ENCODE data around the gene LRBA.
"Not testable (repeated sequence)": the region's sequence is repeated elsewhere in the genome, so short reads cannot be mapped to it uniquely, and the experiment has no call there.

LRBA gene

DNA sequence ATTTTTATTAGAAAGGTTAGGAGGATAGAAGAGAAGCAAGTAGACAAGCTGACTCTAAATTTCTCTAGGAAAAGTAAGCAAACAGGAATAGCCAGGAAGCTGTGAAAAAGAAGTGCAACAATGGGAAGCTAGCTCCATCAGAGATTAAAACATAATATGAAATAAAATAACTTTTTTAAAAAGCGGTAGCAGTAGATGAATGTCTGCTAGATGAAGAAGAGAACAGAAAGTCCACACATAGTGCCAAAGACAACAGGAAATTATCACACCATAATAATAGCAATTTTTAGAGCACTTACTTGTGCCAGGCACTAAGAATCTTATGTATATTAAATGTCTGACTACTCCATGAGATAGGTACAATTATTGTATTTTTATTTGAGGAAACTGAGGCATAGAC, 53.5 kb downstream of the LRBA start:
- no peak for DNase-seq (ENCODE audit: low read depth)
- H3K4me3 ChIP-seq (ENCODE audit: low read length), result no peak overlapping the region
- TF ChIP-seq, protein P1, sequence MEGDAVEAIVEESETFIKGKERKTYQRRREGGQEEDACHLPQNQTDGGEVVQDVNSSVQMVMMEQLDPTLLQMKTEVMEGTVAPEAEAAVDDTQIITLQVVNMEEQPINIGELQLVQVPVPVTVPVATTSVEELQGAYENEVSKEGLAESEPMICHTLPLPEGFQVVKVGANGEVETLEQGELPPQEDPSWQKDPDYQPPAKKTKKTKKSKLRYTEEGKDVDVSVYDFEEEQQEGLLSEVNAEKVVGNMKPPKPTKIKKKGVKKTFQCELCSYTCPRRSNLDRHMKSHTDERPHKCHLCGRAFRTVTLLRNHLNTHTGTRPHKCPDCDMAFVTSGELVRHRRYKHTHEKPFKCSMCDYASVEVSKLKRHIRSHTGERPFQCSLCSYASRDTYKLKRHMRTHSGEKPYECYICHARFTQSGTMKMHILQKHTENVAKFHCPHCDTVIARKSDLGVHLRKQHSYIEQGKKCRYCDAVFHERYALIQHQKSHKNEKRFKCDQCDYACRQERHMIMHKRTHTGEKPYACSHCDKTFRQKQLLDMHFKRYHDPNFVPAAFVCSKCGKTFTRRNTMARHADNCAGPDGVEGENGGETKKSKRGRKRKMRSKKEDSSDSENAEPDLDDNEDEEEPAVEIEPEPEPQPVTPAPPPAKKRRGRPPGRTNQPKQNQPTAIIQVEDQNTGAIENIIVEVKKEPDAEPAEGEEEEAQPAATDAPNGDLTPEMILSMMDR (conservative IDR thresholded peaks at IDR 0.05; ENCODE audit: low read length), result no peak

DNA sequence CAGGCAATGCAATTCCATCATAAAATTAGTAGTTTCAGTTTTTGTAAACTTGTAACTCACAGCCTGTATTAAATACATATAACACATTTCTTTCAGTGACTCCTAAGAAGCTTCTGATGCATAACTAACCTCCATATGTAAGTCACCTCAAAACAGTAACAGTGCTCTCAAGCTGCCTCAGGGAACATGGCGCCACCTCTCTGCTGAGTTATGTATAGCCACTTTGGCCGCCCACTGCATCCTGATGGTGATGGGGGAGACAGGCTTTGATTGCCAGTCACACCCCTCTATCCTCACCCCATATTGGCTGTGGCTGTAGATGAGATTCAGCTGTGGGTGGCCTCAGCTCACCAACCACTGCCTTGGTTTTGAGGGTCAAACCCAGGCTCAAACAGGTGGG, 54.3 kb downstream of the LRBA start:
- peak; percentile 23 for DNase-seq (ENCODE audit: low read depth)
- TF ChIP-seq, protein P1 (conservative IDR thresholded peaks at IDR 0.05; ENCODE audit: low read length), result peak; percentile 54
- H3K4me3 ChIP-seq (ENCODE audit: low read length), result no peak overlapping the region

DNA sequence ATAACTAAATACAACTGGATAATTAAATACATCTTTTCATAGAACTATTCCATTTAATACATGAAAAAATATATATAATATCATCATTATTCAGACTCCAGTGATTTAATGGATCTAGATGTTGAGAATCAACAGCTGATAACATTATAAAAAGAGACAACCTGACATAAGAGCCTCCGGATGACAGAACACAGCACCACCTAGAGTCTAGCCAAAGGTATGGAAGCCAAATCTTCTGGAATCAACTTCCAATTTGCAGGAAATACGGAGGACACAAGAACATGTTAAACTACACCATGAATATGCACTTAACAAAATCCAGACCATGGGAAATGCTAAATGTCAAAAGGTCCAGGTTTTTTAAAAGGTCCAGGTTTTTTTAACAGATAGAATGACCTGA, 55.0 kb downstream of the LRBA start:
- DNase-seq (ENCODE audit: low read depth), result peak; percentile 43
- TF ChIP-seq, protein P1 (conservative IDR thresholded peaks at IDR 0.05; ENCODE audit: low read length), result peak; percentile 70
- no peak overlapping the region for H3K4me3 ChIP-seq (ENCODE audit: low read length)

DNA sequence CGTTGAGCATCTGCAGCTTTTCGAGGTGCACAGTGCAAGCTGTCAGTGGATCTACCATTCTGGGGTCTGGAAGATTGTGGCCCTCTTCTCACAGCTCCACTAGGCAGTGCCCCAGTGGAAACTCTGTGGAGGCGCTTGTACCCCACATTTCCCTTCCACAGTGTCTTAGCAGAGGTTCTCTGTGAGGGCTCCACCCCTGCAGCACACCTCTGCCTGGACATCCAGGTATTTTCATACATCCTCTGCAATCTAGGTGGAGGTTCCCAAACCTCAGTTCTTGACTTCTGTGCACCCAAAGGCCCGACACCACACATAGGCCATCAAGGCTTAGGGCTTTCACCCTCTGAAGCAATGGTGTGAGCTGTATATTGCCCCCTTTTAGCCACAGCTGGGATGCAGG, 57.1 kb downstream of the LRBA start:
- not testable (repeated sequence) for DNase-seq (ENCODE audit: low read depth)

DNA sequence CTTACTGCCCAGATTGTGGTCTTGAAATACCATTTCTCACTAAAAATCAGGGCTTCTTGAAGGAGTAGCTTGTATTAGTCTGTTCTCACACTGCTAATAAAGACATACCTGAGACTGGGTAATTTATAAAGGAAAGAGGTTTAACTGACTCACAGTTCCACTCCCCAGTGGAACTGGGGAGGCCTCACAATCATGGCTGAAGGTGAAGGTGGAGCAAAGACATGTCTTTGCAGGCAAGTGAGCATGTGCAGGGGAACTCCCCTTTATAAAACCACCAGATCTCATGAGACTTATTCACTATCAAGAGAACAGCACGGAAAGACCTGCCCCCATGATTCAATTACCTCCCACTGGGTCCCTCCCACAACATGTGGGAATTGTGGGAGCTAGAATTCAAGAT, 58.0 kb downstream of the LRBA start:
- DNase-seq (ENCODE audit: low read depth); H3K4me3 ChIP-seq (ENCODE audit: low read length): not testable (repeated sequence)

More for the DNA sequence above, 57.1 kb downstream of the LRBA start:
- not testable (repeated sequence) for H3K4me3 ChIP-seq (ENCODE audit: low read length)

DNA sequence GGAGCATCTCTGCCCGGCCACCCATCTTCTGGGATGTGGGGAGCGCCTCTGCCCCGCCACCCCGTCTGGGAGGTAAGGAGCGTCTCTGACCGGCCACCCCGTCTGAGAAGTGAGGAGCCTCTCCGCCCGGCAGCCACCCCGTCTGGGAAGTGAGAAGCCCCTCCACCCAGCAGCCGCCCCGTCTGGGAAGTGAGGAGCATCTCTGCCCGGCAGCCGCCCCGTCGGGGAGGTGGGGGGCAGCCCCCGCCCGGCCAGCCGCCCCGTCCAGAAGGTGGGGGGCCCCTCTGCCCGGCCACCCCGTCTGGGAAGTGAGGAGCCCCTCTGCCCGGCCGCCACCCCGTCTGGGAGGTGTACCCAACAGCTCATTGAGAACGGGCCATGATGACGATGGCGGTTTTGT, 61.2 kb downstream of the LRBA start:
- not testable (repeated sequence) for H3K4me3 ChIP-seq (ENCODE audit: low read length); DNase-seq (ENCODE audit: low read depth)

DNA sequence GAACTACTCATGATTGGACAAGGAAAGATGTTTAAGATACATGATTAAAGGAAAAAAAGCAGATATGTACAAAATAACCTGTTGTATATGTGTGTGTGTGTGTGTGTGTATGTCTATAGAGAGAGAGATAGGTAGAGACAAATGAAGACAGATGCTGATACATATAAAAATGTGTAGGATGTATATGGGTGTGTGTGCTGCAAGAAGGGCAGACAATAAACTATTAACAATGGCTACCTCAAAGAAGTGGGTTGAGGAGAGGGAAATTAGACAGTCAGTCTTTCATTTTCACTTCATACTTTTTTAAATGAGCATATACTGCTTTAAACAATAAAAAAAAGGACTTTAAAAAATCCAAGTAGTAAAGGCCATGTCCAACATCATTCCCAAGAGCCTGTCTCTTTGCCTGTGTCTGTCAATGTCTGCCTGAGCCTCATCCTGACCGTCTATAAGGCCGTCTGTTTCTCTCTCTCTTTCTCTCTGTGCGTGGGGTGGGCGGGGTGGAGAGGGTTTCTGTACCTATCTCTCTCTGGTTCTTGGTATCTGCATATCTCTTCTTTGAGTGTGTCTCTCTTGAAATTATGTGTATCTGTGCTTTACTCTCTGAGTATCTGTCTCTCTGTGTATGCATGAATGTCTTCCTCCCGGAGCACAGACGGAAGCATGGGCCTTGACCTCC, 62.8 kb downstream of the LRBA start:
- TF ChIP-seq, protein P1 (conservative IDR thresholded peaks at IDR 0.05; ENCODE audit: low read length), result no peak
- no peak for DNase-seq (ENCODE audit: low read depth)
- no peak overlapping the region for H3K4me3 ChIP-seq (ENCODE audit: low read length)

DNA sequence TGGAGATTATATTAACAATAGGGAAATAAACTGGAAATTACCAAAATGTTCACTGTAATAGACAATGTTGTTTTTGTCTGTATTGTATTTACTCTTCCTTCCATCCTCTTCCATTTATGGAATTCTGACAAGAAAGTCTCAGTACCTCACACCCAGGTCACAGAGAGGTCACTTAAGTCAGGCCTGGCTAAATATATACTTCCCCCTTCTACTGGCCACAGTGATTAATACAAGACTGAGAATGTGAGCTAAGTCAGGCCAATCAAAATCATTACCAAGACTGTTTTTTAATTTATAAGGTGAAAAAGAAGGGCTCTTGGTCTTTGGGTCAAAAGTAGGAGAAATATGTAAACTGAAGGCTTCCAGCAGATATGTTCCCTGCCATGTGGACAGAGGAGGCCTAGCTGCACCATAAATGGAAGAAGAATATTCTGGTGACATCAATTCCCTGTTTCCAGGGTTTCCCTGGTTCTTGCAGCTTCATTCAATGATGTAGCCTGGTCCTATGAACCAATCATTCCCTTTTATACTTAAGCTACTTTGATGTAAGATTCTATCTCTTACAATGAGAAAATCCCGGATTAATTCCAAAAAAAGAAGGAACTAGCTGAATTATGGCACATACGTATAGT, 64.3 kb downstream of the LRBA start:
- peak; percentile 3 for DNase-seq (ENCODE audit: low read depth)
- TF ChIP-seq, protein P1 (conservative IDR thresholded peaks at IDR 0.05; ENCODE audit: low read length), result no peak
- no peak overlapping the region for H3K4me3 ChIP-seq (ENCODE audit: low read length)
